ENCODE measurements around the gene CDK8. TPM values are rescaled to one million over a fixed set of nuclear protein-coding genes. Genes with fewer than 3 reads are reported as not detected.

Gene CDK8
- total and polyA plus RNA-seq, 9 of the 15 experiments (the other 6 are each of a cell fraction or from before 2014, with no cell fraction given), result 11.3 to 33.7 (median 20.3) TPM

DNA sequence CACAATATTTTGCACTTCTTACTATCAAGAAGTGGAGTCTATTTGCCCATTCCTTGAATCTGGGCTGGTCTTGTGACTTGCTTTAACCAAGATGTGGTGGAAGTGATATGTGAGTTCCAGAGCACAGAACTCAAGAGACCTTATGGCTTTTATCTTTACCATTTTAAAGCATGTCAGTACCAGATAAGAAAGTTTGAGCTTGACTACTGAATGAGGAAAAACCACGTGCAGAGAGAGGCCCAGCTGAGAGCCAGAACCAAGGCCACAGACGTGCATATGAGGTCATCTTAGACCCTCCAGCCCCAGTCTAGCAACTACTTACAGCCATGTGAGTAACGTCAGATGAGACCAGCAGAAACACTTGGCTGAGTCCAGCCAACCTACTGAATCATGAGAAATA is 6.3 kb upstream of the CDK8 start:
- H2AFZ ChIP-seq (ENCODE audit: low read depth, low read length), result 0 out of 2 replicates have a peak overlapping the region, but pooled peaks have one; percentile 9
- POLR2A ChIA-PET, result interaction anchor here (0.7 to 1.7 kb wide), 2 partner anchors 15 to 737 kb away, joined by 3 to 4 read pairs; no protein-coding TSS in a partner anchor
- H3K9me3 ChIP-seq (replicated peaks; ENCODE audit: control insufficient read depth, insufficient read depth, low read depth, low read length), result 0 out of 2 replicates have a peak, but pooled peaks cover under 1% of the 10 kb centered on the region
- in situ Hi-C loops (cut with MboI), result no loop called here
- H3K9me1 ChIP-seq (ENCODE audit: control insufficient read depth, insufficient read depth, low read length), result no peaks in the 10 kb centered on the region
- H3K27me3 ChIP-seq (ENCODE audit: control insufficient read depth in 2 of 2, insufficient read depth in 2 of 2, low read length in 2 of 2), result no peaks in the 10 kb centered on the region
- CTCF ChIA-PET (ENCODE audit: low intra/inter-chr PET ratio), result no interaction called here
- no peak overlapping the region for H3K4me2 ChIP-seq (ENCODE audit: insufficient read depth, low read length)
- H3K36me3 ChIP-seq (ENCODE audit: control insufficient read depth, insufficient read depth, low read length), result no peaks in the 10 kb centered on the region
- peaks cover 4 to 29% of the 10 kb centered on the region in 2 experiments for H3K4me1 ChIP-seq (replicated peaks in 1 of 2; ENCODE audit: control insufficient read depth in 2 of 2, insufficient read depth in 2 of 2, low read length in 2 of 2)
- WGBS (ENCODE audit: insufficient coverage, low coverage, missing lambda C conversion rate), result 0% methylated on average over 3 of the region's 3 CpGs
- H3K79me2 ChIP-seq (ENCODE audit: control insufficient read depth, insufficient read depth, low read length), result no peaks in the 10 kb centered on the region
- no peak overlapping the region for H3K4me3 ChIP-seq
- intact Hi-C loops (cut with micrococcal nuclease), result loop anchor here (2.0 kb wide), 1 partner anchor 27 kb away; no protein-coding TSS in a partner anchor
- H3K27ac ChIP-seq (ENCODE audit: extremely low read depth, low read depth, low read length), result peak overlapping the region; percentile 34; the same call in 1 of the 3 replicates
- no peaks in the 10 kb centered on the region for H4K20me1 ChIP-seq (replicated peaks; ENCODE audit: control insufficient read depth, insufficient read depth, low read length)
- no peak overlapping the region for H3K9ac ChIP-seq (ENCODE audit: insufficient read depth in 1 of 2, low read depth in 2 of 2, low read length in 2 of 2)
- BruUV-seq (replicated peaks), result no TSS peak
- FAIRE-seq, result peak; percentile 93
- DNase-seq (ENCODE audit: extremely low read depth in 1 of 4, low spot score in 3 of 4), result peak; percentile 34 to 84 (median 53)
- ATAC-seq, result peak; percentile 96
- TF ChIP-seq SIRT6 (IDR thresholded peaks at IDR 0.05; ENCODE audit: low read depth, low read length) (no peak), RNF2 (IDR thresholded peaks at IDR 0.05) (peak; percentile 55; the same call in 1 of the 2 replicates), PPARD (CRISPR knock-in tag; IDR thresholded peaks at IDR 0.05) (no peak), TRIM24 (IDR thresholded peaks at IDR 0.05) (peak; percentile 52 to 60; a peak in 3 of 4 replicates), ZNF121 (CRISPR knock-in tag; conservative IDR thresholded peaks at IDR 0.05) (no peak), DACH1 (IDR thresholded peaks at IDR 0.05; ENCODE audit: partially characterized antibody) (peak; percentile 68), ZNF584 (CRISPR knock-in tag; IDR thresholded peaks at IDR 0.05; ENCODE audit: low read depth) (peak; percentile 75), KDM1A (IDR thresholded peaks at IDR 0.05) (peak; percentile 96 to 97), SRSF3 (IDR thresholded peaks at IDR 0.05; ENCODE audit: insufficient read depth, low read length) (no peak), TCF3 (CRISPR knock-in tag; IDR thresholded peaks at IDR 0.05) (peak; percentile 85), RBM17 (IDR thresholded peaks at IDR 0.05; ENCODE audit: borderline replicate concordance, low read depth, low read length) (no peak), EP300 (IDR thresholded peaks at IDR 0.05; ENCODE audit: low read length) (peak; percentile 81)
- TF ChIP-seq, protein P1, sequence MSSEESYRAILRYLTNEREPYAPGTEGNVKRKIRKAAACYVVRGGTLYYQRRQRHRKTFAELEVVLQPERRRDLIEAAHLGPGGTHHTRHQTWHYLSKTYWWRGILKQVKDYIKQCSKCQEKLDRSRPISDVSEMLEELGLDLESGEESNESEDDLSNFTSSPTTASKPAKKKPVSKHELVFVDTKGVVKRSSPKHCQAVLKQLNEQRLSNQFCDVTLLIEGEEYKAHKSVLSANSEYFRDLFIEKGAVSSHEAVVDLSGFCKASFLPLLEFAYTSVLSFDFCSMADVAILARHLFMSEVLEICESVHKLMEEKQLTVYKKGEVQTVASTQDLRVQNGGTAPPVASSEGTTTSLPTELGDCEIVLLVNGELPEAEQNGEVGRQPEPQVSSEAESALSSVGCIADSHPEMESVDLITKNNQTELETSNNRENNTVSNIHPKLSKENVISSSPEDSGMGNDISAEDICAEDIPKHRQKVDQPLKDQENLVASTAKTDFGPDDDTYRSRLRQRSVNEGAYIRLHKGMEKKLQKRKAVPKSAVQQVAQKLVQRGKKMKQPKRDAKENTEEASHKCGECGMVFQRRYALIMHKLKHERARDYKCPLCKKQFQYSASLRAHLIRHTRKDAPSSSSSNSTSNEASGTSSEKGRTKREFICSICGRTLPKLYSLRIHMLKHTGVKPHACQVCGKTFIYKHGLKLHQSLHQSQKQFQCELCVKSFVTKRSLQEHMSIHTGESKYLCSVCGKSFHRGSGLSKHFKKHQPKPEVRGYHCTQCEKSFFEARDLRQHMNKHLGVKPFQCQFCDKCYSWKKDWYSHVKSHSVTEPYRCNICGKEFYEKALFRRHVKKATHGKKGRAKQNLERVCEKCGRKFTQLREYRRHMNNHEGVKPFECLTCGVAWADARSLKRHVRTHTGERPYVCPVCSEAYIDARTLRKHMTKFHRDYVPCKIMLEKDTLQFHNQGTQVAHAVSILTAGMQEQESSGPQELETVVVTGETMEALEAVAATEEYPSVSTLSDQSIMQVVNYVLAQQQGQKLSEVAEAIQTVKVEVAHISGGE (CRISPR knock-in tag; IDR thresholded peaks at IDR 0.05), result peak in 1 of 3 experiments; percentile 57; a peak in 1 of 6 replicates
- TF ChIP-seq, protein P2, sequence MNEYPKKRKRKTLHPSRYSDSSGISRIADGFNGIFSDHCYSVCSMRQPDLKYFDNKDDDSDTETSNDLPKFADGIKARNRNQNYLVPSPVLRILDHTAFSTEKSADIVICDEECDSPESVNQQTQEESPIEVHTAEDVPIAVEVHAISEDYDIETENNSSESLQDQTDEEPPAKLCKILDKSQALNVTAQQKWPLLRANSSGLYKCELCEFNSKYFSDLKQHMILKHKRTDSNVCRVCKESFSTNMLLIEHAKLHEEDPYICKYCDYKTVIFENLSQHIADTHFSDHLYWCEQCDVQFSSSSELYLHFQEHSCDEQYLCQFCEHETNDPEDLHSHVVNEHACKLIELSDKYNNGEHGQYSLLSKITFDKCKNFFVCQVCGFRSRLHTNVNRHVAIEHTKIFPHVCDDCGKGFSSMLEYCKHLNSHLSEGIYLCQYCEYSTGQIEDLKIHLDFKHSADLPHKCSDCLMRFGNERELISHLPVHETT (CRISPR knock-in tag; conservative IDR thresholded peaks at IDR 0.05 in 1 of 2, IDR thresholded peaks at IDR 0.05 in 1 of 2), result peak in 1 of 2 experiments; percentile 64; a peak in 2 of 4 replicates
- TF ChIP-seq, protein P3, sequence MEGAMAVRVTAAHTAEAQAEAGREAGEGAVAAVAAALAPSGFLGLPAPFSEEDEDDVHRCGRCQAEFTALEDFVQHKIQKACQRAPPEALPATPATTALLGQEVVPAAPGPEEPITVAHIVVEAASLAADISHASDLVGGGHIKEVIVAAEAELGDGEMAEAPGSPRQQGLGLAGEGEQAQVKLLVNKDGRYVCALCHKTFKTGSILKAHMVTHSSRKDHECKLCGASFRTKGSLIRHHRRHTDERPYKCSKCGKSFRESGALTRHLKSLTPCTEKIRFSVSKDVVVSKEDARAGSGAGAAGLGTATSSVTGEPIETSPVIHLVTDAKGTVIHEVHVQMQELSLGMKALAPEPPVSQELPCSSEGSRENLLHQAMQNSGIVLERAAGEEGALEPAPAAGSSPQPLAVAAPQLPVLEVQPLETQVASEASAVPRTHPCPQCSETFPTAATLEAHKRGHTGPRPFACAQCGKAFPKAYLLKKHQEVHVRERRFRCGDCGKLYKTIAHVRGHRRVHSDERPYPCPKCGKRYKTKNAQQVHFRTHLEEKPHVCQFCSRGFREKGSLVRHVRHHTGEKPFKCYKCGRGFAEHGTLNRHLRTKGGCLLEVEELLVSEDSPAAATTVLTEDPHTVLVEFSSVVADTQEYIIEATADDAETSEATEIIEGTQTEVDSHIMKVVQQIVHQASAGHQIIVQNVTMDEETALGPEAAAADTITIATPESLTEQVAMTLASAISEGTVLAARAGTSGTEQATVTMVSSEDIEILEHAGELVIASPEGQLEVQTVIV (CRISPR knock-in tag; IDR thresholded peaks at IDR 0.05; ENCODE audit: borderline replicate concordance), result no peak

All from K562 (cell line).